Measurements from ENCODE around the gene CHKA. TPM values are rescaled to one million over a fixed set of nuclear protein-coding genes. Genes with fewer than 3 reads are reported as not detected.
A peak's percentile ranks its signal among the peaks of the same experiment; 100 is the strongest.

CHKA gene
- total RNA-seq, 2 experiments from 2014 or later: 8.1 to 9.2 TPM

DNA sequence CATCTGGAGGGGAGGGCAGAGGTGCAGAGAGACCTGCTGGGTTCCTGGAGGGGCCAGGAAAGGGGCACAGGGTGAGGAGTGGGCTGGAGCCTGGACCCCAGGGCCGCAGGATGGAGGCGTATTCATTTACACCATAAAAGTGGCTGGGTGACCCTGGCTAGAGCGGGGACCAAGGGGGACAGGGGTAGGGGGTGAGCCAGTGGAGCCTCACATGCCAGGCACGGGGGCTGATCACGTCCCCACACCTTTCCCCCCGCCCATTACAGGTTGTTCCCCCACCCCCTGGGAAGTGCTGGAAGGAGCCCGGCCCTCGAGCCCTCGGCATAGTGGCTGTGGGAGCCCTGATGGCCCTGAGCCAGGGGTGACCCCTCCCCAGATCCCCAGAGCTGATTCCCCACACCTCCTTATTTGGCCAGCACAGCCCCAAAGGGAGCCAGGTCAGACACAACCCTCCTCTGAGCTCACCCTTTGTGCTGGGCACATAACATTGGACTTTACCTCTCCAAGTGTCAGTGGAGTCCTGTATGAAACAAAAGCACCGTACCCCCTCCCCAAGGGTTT lies 81.6 kb downstream of the CHKA start:
- peak overlapping the region; percentile 96 for H3K27ac Mint-ChIP-seq
- peak overlapping the region; percentile 97 for H3K4me3 Mint-ChIP-seq
- no peaks in the 10 kb centered on the region for H3K27me3 Mint-ChIP-seq
- DNase-seq: no peak
- peaks cover 20% of the 10 kb centered on the region for H3K4me1 Mint-ChIP-seq
- H3K9me3 Mint-ChIP-seq: no peaks in the 10 kb centered on the region
- ATAC-seq (ENCODE audit: low read depth): peak; percentile 1
- POLR2A ChIA-PET: interaction anchor here (0.7 to 3.2 kb wide), 6 partner anchors 9 to 1772 kb away, joined by 3 to 15 read pairs (median 3); partner anchors contain the start of genes NDUFS8 and UNC93B1
- H3K36me3 Mint-ChIP-seq: no peaks in the 10 kb centered on the region

DNA sequence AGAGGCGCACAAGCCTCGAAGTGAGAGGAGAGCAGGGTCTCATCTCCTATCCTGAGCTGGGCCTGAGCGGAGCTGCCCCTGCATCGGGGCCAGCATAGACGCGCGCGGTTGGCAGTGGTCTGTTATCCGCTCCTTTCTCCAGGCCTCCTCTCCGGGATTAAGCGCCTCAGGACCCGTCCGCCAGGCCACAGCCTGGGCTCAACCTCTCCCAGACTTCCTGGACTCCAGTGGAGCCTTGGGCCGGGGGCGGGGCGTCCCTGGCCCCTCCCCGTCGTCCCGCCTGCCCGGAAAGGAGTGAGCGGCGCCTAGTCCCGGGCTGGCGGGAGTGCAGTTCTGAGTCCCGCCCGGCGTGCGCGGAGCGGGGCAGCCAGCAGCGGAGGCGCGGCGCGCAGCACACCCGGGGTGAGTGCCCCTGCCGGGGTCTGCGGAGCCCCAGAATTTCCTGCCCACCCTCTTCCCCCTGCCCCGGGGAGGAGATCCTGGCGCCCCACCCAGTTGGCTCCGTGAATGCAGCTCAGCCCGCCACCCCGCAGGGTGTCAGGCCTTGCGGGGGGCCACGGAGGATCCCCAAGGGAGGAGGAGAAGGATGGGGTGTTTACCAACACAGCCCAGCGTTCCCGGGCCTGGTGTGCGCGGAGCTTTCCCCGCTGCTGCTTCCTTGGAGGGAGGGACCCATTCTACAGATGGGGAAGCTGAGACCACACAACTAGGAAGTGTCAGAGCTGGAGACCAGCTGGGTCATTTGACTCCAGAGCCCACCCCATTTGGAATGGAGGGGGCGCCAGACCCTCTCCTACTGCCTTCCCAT lies 82.3 kb downstream of the CHKA start, which contains the start of gene TCIRG1:
Gene TCIRG1 (plus strand): TSS at position 308 of the 808 bp plus-strand sequence. CDS start 2,247 bp downstream, outside the sequence.
- peak; percentile 54 for ATAC-seq (ENCODE audit: low read depth)
- POLR2A ChIA-PET: interaction anchor here (1.0 to 3.2 kb wide), 4 partner anchors 8 to 173 kb away, joined by 3 to 15 read pairs (median 8); partner anchors contain the start of genes NDUFS8 and UNC93B1

DNA sequence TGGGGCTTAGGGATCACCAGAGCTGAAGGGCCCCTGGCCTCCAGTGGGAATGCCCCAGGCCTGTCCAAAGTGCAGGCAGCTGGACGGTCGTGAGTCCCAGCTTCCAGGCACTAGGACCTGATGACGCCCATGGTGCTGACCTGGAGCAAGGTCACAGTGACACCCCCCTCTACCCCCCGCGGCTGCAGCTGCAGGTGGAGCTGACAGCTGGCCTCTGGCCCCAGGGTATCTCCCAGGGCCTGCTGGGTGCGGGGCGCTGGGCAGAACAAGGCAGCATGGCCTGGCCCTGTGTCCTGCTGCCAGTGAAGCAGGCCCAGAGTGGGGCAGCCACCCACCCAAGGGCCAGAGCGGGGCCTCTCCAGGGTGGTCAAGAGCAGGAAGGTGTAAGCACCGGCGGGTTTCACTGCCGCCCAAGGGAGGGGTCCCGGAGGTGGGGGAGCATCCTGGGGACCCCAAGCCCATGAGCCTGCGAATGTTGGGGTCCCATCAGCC lies 82.9 kb downstream of the CHKA start:
- Mint-ChIP-seq H3K4me3 (peak overlapping the region; percentile 97), H3K4me1 (peaks cover 20% of the 10 kb centered on the region), H3K27ac (peak overlapping the region; percentile 30), H3K27me3 (no peaks in the 10 kb centered on the region), H3K36me3 (peaks cover 2% of the 10 kb centered on the region), H3K9me3 (no peaks in the 10 kb centered on the region)
- POLR2A ChIA-PET: interaction anchor here (1.2 to 3.2 kb wide), 3 partner anchors 35 to 40 kb away, joined by 3 to 12 read pairs (median 4); partner anchors contain the start of gene UNC93B1
- no peak for ATAC-seq (ENCODE audit: low read depth)
- no peak for DNase-seq

More for the DNA sequence above, 82.3 kb downstream of the CHKA start, which contains the start of gene TCIRG1:
- peak within 1 kb of the TSS; percentile 97 for H3K4me3 Mint-ChIP-seq
- peak within 1 kb of the TSS; percentile 97 for H3K27ac Mint-ChIP-seq
- no peaks in the 10 kb centered on the region for H3K36me3 Mint-ChIP-seq
- no peaks in the 10 kb centered on the region for H3K9me3 Mint-ChIP-seq
- no peaks in the 10 kb centered on the region for H3K27me3 Mint-ChIP-seq
- peaks cover 20% of the 10 kb centered on the region for H3K4me1 Mint-ChIP-seq
- DNase-seq: peak; percentile 77

DNA sequence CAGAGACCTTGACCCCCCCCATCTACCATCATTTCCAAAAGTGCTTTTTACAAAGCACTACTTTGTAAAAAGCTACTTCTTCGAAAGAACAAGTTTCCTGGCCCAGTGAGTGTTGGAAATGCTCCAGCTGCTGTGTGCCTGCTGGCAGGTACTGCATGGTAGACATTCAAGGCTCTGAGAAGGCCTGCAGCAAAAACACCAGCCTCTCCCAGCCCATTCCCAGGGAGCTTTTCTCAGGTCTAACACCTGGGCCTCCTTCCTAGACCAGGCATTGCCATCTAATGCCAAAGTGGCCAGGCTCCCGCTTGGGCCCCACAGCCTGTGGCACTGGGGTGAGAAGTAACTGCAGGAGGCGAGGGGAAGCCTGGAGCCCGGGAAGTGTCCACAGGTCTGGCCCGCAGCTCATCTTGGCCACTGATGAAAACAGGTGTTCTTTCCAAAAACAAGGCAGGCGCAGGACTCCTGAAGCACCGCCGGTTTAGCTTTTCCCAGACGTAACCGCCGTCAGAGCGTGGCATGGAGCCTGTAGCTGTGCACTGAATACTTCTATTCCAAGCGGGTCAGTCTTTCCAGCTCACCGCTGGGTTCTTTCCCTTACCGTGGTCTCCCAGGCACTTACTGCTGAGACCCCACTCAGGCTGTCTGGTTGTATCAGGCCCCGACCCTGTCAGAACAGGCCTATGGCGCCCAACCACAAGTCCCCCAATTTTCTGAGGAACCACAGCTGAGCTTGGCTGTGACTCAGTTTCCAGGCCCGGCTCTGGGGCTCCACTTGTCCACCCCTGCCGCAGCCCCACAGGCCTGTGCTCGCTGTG lies 83.6 kb downstream of the CHKA start:
- H3K4me3 Mint-ChIP-seq: peak overlapping the region; percentile 63
- POLR2A ChIA-PET: interaction anchor here (0.7 to 3.2 kb wide), 3 partner anchors 9 to 39 kb away, joined by 3 to 12 read pairs (median 4); partner anchors contain the start of gene UNC93B1
- DNase-seq: no peak
- no peaks in the 10 kb centered on the region for H3K9me3 Mint-ChIP-seq
- no peaks in the 10 kb centered on the region for H3K27me3 Mint-ChIP-seq
- no peak for ATAC-seq (ENCODE audit: low read depth)
- peak overlapping the region; percentile 97 for H3K27ac Mint-ChIP-seq
- H3K4me1 Mint-ChIP-seq: peaks cover 20% of the 10 kb centered on the region
- H3K36me3 Mint-ChIP-seq: peaks cover 2% of the 10 kb centered on the region

DNA sequence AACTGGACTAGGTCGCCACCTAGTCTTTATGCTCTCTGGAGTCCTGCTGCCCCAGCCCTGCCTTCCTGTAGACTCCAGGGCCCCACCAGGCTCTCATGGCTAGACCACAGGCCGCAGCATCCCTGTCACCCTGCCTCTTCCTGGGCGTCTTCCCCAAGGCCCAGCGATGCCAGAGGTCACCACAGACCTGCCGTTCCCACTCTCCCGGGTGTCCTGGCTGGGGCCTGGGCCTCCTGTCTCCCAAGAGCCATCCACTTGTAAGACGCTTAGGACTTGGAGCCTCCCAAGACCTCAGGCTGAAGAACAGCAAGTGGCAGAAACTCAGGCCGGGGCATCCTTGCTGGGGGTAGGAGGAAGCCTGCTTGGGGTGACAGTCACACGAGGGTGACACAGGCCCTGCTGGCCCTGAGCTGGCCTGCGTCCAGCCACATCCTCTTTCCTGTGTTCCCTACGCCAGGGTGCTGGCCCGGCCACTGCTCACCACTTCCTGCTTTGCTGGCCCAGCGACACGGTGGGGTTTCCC lies 84.4 kb downstream of the CHKA start:
- peak; percentile 56 for DNase-seq

DNA sequence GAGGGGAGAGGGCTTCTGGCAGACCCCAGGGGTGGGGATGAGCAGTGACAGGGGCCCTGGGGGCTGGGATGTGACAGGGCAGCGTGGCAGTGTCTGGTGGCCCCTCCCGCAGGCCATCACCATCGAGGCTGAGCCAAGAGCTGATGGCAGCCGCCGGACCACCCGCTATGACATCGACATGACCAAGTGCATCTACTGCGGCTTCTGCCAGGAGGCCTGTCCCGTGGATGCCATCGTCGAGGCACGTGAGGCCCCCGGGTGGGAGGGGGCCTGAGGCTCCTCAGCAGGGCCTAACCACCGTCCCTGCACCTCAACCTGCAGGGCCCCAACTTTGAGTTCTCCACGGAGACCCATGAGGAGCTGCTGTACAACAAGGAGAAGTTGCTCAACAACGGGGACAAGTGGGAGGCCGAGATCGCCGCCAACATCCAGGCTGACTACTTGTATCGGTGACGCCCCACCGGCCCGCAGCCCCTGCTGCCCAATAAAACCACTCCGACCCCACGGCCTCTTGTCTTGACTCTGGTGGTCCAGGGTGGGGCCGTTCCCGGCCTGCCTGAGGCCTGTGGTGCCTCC lies 85.0 kb downstream of the CHKA start:
- Mint-ChIP-seq H3K4me1 (peaks cover 22% of the 10 kb centered on the region), H3K27me3 (no peaks in the 10 kb centered on the region), H3K4me3 (no peak overlapping the region), H3K27ac (peak overlapping the region; percentile 97), H3K9me3 (no peaks in the 10 kb centered on the region), H3K36me3 (peaks cover 5% of the 10 kb centered on the region)
- no peak for ATAC-seq (ENCODE audit: low read depth)
- POLR2A ChIA-PET: interaction anchor here (0.6 to 3.2 kb wide), 3 partner anchors 11 to 64 kb away, joined by 3 to 12 read pairs (median 4); partner anchors contain the start of gene UNC93B1
- DNase-seq: no peak

More for the DNA sequence above, 84.4 kb downstream of the CHKA start:
- H3K36me3 Mint-ChIP-seq: peaks cover 3% of the 10 kb centered on the region
- H3K4me1 Mint-ChIP-seq: peaks cover 20% of the 10 kb centered on the region
- H3K27me3 Mint-ChIP-seq: no peaks in the 10 kb centered on the region
- H3K4me3 Mint-ChIP-seq: peak overlapping the region; percentile 63
- H3K9me3 Mint-ChIP-seq: no peaks in the 10 kb centered on the region
- POLR2A ChIA-PET: interaction anchor here (0.6 to 3.2 kb wide), 5 partner anchors 8 to 63 kb away, joined by 3 to 12 read pairs (median 4); partner anchors contain the start of gene UNC93B1
- peak; percentile 44 for ATAC-seq (ENCODE audit: low read depth)
- H3K27ac Mint-ChIP-seq: peak overlapping the region; percentile 97

DNA sequence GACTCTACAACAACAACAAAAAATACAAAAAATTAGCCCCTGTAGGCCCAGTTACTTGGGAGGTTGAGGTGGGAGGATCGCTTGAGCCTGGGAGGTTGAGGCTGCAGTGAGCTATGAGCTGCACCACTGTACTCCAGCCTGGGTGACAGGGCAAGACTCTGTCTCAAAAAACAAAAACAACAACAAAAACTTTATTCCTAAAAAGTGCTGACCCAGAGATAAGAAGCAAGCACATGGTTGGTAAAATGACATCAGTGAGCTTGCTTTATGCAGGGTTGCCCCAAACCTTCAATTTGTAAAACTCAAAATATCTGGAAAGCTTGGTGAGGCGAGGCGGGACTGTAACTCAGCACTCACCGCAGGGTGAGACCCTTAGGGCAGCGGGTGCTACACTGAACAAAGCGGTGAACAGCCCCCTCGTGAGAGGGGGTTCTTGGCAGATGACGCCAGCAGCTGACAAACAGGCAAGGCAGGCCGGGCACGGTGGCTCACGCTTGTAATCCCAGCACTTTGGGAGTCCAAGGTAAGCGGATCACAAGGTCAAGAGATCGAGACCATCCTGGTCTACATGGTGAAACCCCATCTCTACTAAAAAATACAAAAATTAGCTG lies 85.8 kb downstream of the CHKA start:
- Mint-ChIP-seq H3K36me3 (peaks cover 5% of the 10 kb centered on the region), H3K27me3 (no peaks in the 10 kb centered on the region), H3K4me1 (peaks cover 22% of the 10 kb centered on the region), H3K27ac (peak overlapping the region; percentile 47), H3K4me3 (no peak overlapping the region), H3K9me3 (no peaks in the 10 kb centered on the region)
- POLR2A ChIA-PET: interaction anchor here (0.7 kb wide), 1 partner anchor 85 kb away, joined by 4 read pairs; no protein-coding TSS in a partner anchor
- DNase-seq (no peak), ATAC-seq (ENCODE audit: low read depth) (no peak)

DNA sequence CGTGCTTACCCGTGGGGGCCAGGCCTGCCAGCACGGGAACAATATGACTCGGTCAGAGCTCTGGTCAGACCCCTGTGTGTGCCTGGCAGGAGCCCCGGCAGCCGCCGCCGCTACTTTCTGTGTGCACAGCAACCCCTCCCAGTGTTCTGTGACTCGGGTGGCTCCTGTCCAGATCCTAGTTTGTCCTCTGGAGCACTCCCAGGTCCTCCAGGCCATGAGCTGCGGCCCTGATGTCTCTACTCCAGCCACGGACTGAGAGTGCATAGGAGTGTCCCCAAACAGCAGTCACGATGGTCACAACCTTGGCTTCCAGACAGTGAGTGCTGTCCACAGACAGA lies 87.5 kb downstream of the CHKA start:
- ATAC-seq (ENCODE audit: low read depth) (no peak), DNase-seq (no peak)
- peaks cover 5% of the 10 kb centered on the region for H3K36me3 Mint-ChIP-seq
- H3K9me3 Mint-ChIP-seq: no peaks in the 10 kb centered on the region
- no peaks in the 10 kb centered on the region for H3K27me3 Mint-ChIP-seq
- H3K4me1 Mint-ChIP-seq: peaks cover 29% of the 10 kb centered on the region
- H3K4me3 Mint-ChIP-seq: no peak overlapping the region
- POLR2A ChIA-PET: no interaction called here
- H3K27ac Mint-ChIP-seq: no peak overlapping the region

DNA sequence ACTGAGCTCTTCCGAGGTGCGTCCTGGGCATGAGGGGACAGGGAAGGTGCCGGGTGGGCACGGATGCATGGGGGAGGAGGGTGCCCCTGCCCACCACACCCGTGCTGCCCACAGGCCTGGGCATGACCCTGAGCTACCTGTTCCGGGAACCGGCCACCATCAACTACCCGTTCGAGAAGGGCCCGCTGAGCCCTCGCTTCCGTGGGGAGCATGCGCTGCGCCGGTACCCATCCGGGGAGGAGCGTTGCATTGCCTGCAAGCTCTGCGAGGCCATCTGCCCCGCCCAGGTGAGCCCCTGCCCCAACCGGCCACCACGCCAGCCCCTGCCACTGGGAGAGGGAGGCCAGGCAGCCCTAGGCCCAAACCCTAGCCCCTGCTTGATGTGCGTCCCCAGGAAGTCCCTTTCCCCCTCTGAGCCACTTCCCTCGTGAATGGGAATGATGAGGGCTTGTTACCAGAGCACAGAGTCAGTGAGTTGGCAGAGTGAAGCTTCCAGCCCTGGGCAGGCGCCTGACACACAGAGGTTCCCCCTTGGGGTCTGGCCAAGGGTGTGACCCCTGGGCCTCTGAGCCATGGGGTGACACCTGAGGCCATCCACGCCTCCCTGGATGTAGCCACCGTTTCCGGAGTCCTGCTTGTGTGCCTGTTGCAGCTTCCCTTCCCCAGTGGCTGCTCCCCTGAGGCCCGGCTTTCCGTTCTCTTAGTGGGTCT lies 88.0 kb downstream of the CHKA start:
- ATAC-seq (ENCODE audit: low read depth) (no peak), DNase-seq (no peak)
- POLR2A ChIA-PET: no interaction called here
- Mint-ChIP-seq H3K4me1 (peaks cover 30% of the 10 kb centered on the region), H3K27ac (no peak overlapping the region), H3K9me3 (no peaks in the 10 kb centered on the region), H3K4me3 (no peak overlapping the region), H3K27me3 (no peaks in the 10 kb centered on the region), H3K36me3 (peaks cover 5% of the 10 kb centered on the region)

DNA sequence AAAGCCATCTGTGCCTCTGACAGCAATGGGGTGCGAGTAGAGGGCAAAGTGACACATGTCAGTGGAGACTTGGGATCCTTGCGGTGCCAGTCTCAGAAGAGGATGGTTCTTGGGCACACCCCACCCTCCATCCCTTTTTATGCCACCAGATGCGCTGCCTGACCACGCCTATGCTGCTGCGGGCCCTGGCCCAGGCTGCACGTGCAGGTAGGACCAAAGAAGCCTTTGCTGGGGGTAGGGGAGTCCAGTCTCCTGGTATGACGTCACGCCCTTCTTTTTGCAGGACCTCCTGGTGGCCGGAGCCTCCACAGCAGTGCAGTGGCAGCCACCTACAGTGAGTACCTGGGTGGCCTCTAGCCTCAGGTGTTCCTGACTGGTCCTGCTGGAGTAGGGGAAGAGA lies 89.2 kb downstream of the CHKA start:
- peak overlapping the region; percentile 97 for H3K4me3 Mint-ChIP-seq
- H3K27me3 Mint-ChIP-seq: no peaks in the 10 kb centered on the region
- H3K36me3 Mint-ChIP-seq: peaks cover 7% of the 10 kb centered on the region
- H3K9me3 Mint-ChIP-seq: no peaks in the 10 kb centered on the region
- DNase-seq (no peak), ATAC-seq (ENCODE audit: low read depth) (no peak)
- H3K27ac Mint-ChIP-seq: peak overlapping the region; percentile 98
- POLR2A ChIA-PET: interaction anchor here (2.5 kb wide), 1 partner anchor 8 kb away, joined by 15 read pairs; the partner anchor contains the start of gene TCIRG1
- H3K4me1 Mint-ChIP-seq: peaks cover 23% of the 10 kb centered on the region

DNA sequence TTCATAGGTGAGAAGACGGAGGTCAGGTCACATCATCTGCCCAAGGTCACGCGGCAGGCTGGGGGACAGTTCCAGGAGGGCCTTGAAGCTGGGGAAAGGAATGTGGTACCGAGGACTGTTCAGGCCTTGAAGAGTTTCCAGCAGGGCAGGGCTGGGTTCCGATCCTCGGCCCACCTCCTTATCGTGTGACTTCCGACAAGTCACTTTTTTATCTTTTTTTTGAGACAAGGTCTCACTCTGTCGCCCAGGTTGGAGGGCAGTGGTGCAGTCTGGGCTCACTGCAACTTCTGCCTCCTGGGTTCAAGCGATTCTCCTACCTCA lies 90.1 kb downstream of the CHKA start:
- Mint-ChIP-seq H3K4me1 (peaks cover 21% of the 10 kb centered on the region), H3K4me3 (peak overlapping the region; percentile 97), H3K36me3 (peaks cover 7% of the 10 kb centered on the region), H3K27ac (peak overlapping the region; percentile 98), H3K27me3 (no peaks in the 10 kb centered on the region), H3K9me3 (no peaks in the 10 kb centered on the region)
- POLR2A ChIA-PET: interaction anchor here (2.5 kb wide), 1 partner anchor 9 kb away, joined by 15 read pairs; the partner anchor contains the start of gene TCIRG1
- no peak for ATAC-seq (ENCODE audit: low read depth)
- DNase-seq: no peak

Data from activated naive CD8-positive, alpha-beta T cell treated with anti-CD3 and anti-CD28 coated beads, Interleukin-2, amount 10 ng/mL, durations not matched to agents 7 days and 5 days (primary cell).